Colonic mucosa (tissue), 4 donors: Measurements from ENCODE around the gene DPM3. TPM values are rescaled to one million over a fixed set of nuclear protein-coding genes. Genes with fewer than 3 reads are reported as not detected.
"Not testable (repeated sequence)": the region's sequence is repeated elsewhere in the genome, so short reads cannot be mapped to it uniquely, and the experiment has no call there.

Source experiments
- DNase-seq: peaks from one replicate; pipeline ENCODE4 v3.0.0-alpha.2; 2020
- H3K27ac ChIP-seq: fragments of 200-600 bp; one replicate; pipeline ENCODE4 v1.8.0; 2021
- H3K27me3 ChIP-seq: fragments of 200-600 bp; one replicate; pipeline ENCODE4 v1.8.0; 2021
- H3K36me3 ChIP-seq: fragments of 200-600 bp; one replicate; pipeline ENCODE4 v1.8.0; 2021
- H3K4me1 ChIP-seq: fragments of 200-600 bp; one replicate; pipeline ENCODE4 v1.8.0; 2021; ENCODE audit warnings: mild to moderate bottlenecking
- H3K4me3 ChIP-seq: fragments of 200-600 bp; one replicate; pipeline ENCODE4 v1.8.0; 2021
- H3K9ac ChIP-seq, 2 donors: one replicate each; pipeline ENCODE4 v1.7.0; 2013; ENCODE audit warnings: control low read depth in 2 of 2, low read depth in 2 of 2, low read length in 2 of 2
- H3K9me3 ChIP-seq: fragments of 200-600 bp; one replicate; pipeline ENCODE4 v1.8.0; 2021
- intact Hi-C: fragments of 100-400 bp; cut with DNase I; formaldehyde crosslinking; loops from one replicate; pipeline ENCODE4 v1.14.1; 2022
- total RNA-seq, 2 donors: library from RNA; stranded (reverse); fragmentation: NEBNext Ultra II Directional in 1 of 2; extraction: Animal tissue kit (Norgen Biotek cat#: 25700) in 1 of 2; gene quantifications; one replicate each; pipeline ENCODE4 v1.2.1, GENCODE V29; 2021
- TF ChIP-seq, protein P1 (sequence below): fragments of 200-600 bp; IDR thresholded peaks from one replicate; pipeline ENCODE4 v1.8.0; 2022; ENCODE audit warnings: antibody characterized with exemption, mild to moderate bottlenecking
- donor health status: healthy.
- donor health status: DM: no; HTN: no; CAD: no.
- donor health status: DM: no; HTN: no; CAD: no.

The DPM3 gene
- total RNA-seq, 2 donors from 2014 or later = 149 to 182 TPM

DNA sequence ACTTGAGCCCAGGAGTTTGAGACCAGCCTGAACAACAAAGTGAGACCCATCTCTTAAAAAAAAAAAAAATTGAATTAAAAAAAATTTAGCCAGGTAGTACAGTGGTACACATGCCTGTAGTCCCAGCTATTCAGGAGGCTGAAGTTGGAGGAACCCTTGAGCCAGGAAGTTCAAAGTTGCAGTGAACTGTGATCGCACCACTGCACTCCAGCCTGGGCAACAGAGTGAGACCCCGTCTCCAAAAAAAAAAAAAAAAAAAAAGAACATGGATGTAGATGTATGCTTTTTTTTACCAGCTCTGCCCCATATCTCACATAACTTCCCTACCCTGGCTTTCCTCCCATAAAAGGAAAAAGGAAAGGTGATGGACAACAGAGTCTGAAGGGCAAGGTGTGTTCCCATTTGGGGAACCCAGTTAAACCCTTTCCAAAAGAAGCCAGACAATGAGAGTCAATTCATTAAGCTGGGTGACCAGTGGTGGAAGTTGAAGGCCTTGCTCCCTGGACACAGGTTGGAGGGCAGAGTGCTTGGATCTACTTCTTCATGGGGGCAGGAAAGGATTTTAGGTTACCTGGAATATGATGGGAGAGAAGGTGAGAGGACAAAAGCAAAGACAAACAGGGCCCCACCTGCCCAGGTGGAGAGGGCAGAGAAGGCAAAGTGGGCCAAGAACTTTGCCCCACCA lies 29.9 kb upstream of the DPM3 start:
- Histone ChIP-seq H3K4me1 (peaks cover 14% of the 10 kb centered on the region), H3K36me3 (peaks cover 7% of the 10 kb centered on the region), H3K9ac (no peak overlapping the region), H3K4me3 (no peak overlapping the region), H3K27ac (no peak overlapping the region), H3K9me3 (no peaks in the 10 kb centered on the region), H3K27me3 (no peaks in the 10 kb centered on the region)
- DNase-seq = no peak
- intact Hi-C loops = no loop called here
- TF ChIP-seq, protein P1, sequence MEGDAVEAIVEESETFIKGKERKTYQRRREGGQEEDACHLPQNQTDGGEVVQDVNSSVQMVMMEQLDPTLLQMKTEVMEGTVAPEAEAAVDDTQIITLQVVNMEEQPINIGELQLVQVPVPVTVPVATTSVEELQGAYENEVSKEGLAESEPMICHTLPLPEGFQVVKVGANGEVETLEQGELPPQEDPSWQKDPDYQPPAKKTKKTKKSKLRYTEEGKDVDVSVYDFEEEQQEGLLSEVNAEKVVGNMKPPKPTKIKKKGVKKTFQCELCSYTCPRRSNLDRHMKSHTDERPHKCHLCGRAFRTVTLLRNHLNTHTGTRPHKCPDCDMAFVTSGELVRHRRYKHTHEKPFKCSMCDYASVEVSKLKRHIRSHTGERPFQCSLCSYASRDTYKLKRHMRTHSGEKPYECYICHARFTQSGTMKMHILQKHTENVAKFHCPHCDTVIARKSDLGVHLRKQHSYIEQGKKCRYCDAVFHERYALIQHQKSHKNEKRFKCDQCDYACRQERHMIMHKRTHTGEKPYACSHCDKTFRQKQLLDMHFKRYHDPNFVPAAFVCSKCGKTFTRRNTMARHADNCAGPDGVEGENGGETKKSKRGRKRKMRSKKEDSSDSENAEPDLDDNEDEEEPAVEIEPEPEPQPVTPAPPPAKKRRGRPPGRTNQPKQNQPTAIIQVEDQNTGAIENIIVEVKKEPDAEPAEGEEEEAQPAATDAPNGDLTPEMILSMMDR = no peak

DNA sequence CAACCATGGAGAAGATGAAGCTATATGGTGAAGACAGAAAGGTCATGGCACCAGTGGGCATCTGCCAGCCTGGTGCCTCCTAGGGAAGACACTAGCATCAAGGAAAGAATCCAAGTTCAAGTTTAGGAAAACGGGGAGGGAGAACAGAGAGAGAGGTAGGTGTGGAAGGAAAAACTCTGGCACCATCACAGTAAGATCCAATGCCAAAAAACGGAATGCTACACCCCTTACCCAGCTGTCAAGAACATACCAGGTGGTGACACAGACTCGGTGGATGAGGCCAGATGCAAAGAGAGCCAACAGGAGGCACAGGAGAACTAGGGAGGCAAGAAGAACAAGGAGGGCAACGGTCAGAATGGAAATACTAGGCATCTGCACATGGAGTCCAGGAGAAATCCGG lies 29.2 kb upstream of the DPM3 start:
- no peaks in the 10 kb centered on the region for H3K27me3 ChIP-seq
- no peaks in the 10 kb centered on the region for H3K9me3 ChIP-seq
- DNase-seq = peak; percentile 14

DNA sequence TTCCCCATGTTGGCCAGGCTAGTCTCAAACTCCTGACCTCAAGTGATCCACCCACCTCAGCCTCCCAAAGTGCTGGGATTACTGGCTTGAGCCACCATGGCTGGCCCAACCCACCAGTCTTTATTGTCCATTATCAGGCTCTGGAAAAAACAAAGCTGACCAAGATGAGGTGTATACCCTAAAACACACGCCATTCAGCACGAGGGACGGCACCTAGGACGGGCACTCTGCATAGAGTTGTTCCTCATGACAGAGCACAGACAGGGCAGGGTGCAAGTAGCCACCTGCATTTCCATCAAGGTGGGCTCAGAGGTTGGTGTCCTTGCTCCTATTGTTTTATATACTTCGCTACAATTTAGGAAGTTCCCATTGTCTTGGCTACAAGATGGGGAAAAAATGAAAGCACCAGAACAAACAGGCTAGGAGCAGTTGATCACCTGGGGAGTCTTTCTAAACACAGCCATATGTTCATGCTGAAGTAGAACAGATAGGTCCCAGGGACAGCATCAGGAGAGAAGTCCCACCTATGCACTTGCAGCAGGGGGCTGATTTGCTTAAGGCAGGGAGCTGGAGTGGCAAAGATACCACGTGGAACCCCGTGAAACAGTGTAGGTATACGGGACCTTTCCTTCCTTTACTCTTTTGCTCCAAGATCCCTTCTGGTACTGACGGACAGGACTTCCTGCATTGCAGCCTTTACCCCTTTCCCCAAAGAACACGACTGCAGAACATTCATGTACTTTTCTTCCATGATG lies 28.3 kb upstream of the DPM3 start:
- H3K4me3 ChIP-seq = no peak overlapping the region
- H3K36me3 ChIP-seq = peaks cover 7% of the 10 kb centered on the region
- TF ChIP-seq, protein P1 = no peak
- H3K9me3 ChIP-seq = no peaks in the 10 kb centered on the region
- H3K27me3 ChIP-seq = no peaks in the 10 kb centered on the region
- no peak for DNase-seq
- intact Hi-C loops = loop anchor here (1.0 kb wide), 1 partner anchor 77 kb away; no protein-coding TSS in a partner anchor
- H3K27ac ChIP-seq = no peak overlapping the region
- no peak overlapping the region for H3K9ac ChIP-seq
- peaks cover 14% of the 10 kb centered on the region for H3K4me1 ChIP-seq

More for the DNA sequence above, 29.2 kb upstream of the DPM3 start:
- intact Hi-C loops = no loop called here
- peaks cover 7% of the 10 kb centered on the region for H3K36me3 ChIP-seq
- no peak overlapping the region for H3K4me3 ChIP-seq
- TF ChIP-seq, protein P1 = no peak
- no peak overlapping the region for H3K27ac ChIP-seq
- no peak overlapping the region for H3K9ac ChIP-seq
- H3K4me1 ChIP-seq = peaks cover 14% of the 10 kb centered on the region

DNA sequence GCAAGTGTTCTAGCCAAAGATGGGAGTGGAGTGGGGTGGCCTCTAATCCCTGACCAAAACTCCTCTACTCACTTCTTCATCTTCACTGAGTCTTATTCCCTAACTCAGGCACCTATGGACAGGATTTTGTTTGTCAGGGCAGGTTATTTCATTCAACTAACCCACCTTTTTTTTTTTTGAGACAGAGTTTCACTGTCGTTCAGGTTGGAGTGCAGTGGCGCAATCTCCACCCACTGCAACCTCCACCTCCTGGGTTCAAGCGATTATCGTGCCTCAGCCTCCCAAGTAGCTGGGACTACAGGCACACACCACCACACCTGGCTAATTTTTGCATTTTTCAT lies 27.7 kb upstream of the DPM3 start:
- not testable (repeated sequence) for H3K36me3 ChIP-seq, H3K9me3 ChIP-seq, H3K9ac ChIP-seq, H3K4me3 ChIP-seq, DNase-seq, H3K27me3 ChIP-seq, H3K27ac ChIP-seq
- intact Hi-C loops = loop anchor here (1.0 kb wide), 1 partner anchor 77 kb away; no protein-coding TSS in a partner anchor
- peaks cover 14% of the 10 kb centered on the region for H3K4me1 ChIP-seq

DNA sequence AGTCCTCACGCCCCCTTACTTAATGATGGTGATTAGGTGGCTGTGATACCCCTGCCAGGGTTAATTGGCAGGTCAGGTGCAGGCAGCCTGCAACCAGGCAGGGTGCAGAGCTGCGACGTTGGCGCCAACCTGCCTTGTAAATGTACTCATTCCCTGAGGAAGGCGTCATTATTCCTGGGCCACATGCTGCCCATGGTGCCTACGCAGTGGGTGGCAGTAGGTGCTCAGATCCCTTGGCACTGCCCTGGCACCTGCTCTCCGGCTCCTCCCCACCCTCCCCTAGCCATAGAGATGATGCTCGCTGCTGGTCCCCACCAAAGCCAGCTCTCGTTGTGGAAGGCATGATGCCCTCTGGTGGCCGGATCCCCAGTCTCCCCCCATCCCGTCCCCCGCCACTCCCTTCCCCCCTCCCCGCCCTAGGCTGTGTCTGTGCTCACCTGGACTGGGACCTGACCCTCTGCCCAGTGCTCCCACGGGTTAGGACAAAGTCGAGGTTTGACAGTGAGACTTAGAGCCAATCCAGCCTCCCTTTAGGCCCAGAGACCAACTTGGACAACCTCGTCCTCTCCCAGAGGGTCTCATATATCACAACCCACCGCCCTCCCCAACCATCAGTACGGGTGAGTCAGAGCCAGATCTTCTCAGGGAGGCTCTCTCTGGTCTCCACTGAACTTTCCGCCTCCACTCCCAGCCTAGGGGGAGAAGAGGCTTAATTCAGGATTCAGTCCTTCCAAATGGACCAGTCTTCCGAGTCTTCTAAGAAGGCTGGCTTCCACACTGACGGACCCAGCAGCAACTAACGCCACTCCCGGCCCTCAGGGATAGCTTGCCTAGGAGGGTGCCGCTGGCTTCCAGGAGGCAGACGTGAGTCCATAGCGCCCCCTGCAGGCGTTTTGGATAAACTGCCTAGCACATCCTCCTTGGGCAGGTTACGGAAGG lies 27.1 kb upstream of the DPM3 start:
- no peaks in the 10 kb centered on the region for H3K9me3 ChIP-seq
- H3K9ac ChIP-seq = peak overlapping the region in 1 of 2 donors; percentile 70
- peaks cover 13% of the 10 kb centered on the region for H3K4me1 ChIP-seq
- peaks cover 7% of the 10 kb centered on the region for H3K36me3 ChIP-seq
- H3K4me3 ChIP-seq = no peak overlapping the region
- DNase-seq = peak; percentile 93
- TF ChIP-seq, protein P1 = peak; percentile 89
- intact Hi-C loops = loop anchor here (1.0 kb wide), 1 partner anchor 76 kb away; no protein-coding TSS in a partner anchor
- H3K27ac ChIP-seq = no peak overlapping the region
- no peaks in the 10 kb centered on the region for H3K27me3 ChIP-seq
